Measurements from ENCODE around the gene RO60. TPM values are rescaled to one million over a fixed set of nuclear protein-coding genes. Genes with fewer than 3 reads are reported as not detected.

RO60 gene
- total and polyA plus RNA-seq, 2 of the 4 experiments (the other 2 are of a cell fraction), result 10.9 to 161 TPM

GRCh38 chr1:193030280-193030679 lies 29.1 kb upstream of the RO60 start:
- POLR2A ChIA-PET (ENCODE audit: unreplicated experiment), result no interaction called here
- Histone ChIP-seq H3K79me1 (ENCODE audit: low read depth in 1 of 2, low read length in 2 of 2) (peaks cover 9 to 11% of the 10 kb centered on the region in 2 experiments; a peak in 3 of 4 replicates), H3K9me3 (ENCODE audit: control insufficient read depth, insufficient read depth, low read length) (no peaks in the 10 kb centered on the region), H4K5ac (ENCODE audit: low read depth, low read length) (no peak overlapping the region), H2BK20ac (ENCODE audit: low read depth, low read length) (no peak overlapping the region), H2BK15ac (ENCODE audit: low read depth, low read length) (no peak overlapping the region), H3K23ac (ENCODE audit: low read depth, low read length) (no peak overlapping the region), H3K14ac (replicated peaks; ENCODE audit: low read depth, low read length) (no peak overlapping the region), H3K9ac (ENCODE audit: low read depth, low read length) (no peak overlapping the region), H2BK120ac (ENCODE audit: low read depth, low read length) (no peak overlapping the region), H2AFZ (replicated peaks; ENCODE audit: low read length, poor library complexity) (no peak overlapping the region), H3K18ac (ENCODE audit: low read depth, low read length) (no peak overlapping the region), H3K36me3 (ENCODE audit: control insufficient read depth, insufficient read depth, low read length) (peaks cover 4% of the 10 kb centered on the region), H3K4me1 (ENCODE audit: control insufficient read depth, insufficient read depth, low read length) (no peaks in the 10 kb centered on the region), H3K56ac (ENCODE audit: extremely low read depth, insufficient read depth, low read length) (no peak overlapping the region), H2BK5ac (ENCODE audit: low read depth, low read length, poor library complexity, severe bottlenecking) (no peak overlapping the region), H3K4me3 (ENCODE audit: insufficient read depth, low read depth, low read length) (no peak overlapping the region), H4K20me1 (ENCODE audit: insufficient read depth, low read length) (no peaks in the 10 kb centered on the region), H2AK9ac (replicated peaks; ENCODE audit: low read depth, low read length, poor library complexity) (no peak overlapping the region), H4K91ac (ENCODE audit: insufficient read depth, low read depth, low read length) (no peak overlapping the region), H3K9me1 (ENCODE audit: insufficient read depth, low read length) (no peaks in the 10 kb centered on the region; the same call in 1 of the 2 replicates), H4K8ac (ENCODE audit: low read depth in 2 of 2, low read length in 2 of 2) (no peak overlapping the region), H3K4ac (ENCODE audit: low read depth, low read length) (no peak overlapping the region), H3K27me3 (ENCODE audit: control insufficient read depth, insufficient read depth, low read length) (no peaks in the 10 kb centered on the region), H3K27ac (ENCODE audit: insufficient read depth, low read length) (no peak overlapping the region), H3K4me2 (ENCODE audit: low read depth, low read length) (no peak overlapping the region), H2AK5ac (ENCODE audit: low read depth, low read length) (no peak overlapping the region)
- intact Hi-C loops (cut with micrococcal nuclease), result loop anchor here (2.0 to 5.0 kb wide), 2 partner anchors 419 to 558 kb away; no protein-coding TSS in a partner anchor
- no peak for DNase-seq
- in situ Hi-C loops (cut with MboI; ENCODE audit: low sequenced_read_pairs), result no loop called here
- CTCF ChIA-PET, result interaction anchor here (1.1 kb wide), 1 partner anchor 556 kb away, joined by 3 read pairs; no protein-coding TSS in a partner anchor
- no peak for TF ChIP-seq BHLHE40 (IDR thresholded peaks at IDR 0.05; ENCODE audit: low read depth, low read length)
- TF ChIP-seq USF2 (IDR thresholded peaks at IDR 0.05; ENCODE audit: low read depth, low read length), result no peak
- TF ChIP-seq RCOR1 (IDR thresholded peaks at IDR 0.05; ENCODE audit: insufficient replicate concordance, low read length), result no peak
- TF ChIP-seq FOS (IDR thresholded peaks at IDR 0.05; ENCODE audit: low read depth, low read length), result no peak
- TF ChIP-seq CHD1 (IDR thresholded peaks at IDR 0.05; ENCODE audit: low read depth, low read length), result no peak
- no peak for TF ChIP-seq NFE2L2 (IDR thresholded peaks at IDR 0.05; ENCODE audit: low read depth, low read length)
- dilution Hi-C loops (cut with HindIII; ENCODE audit: low sequenced_read_pairs, unreplicated experiment), result no loop called here
- no CpG with 5 or more reads among the region's 1 CpG for WGBS, 2 experiments (ENCODE audit: extremely low coverage in 2 of 2, insufficient read length in 1 of 2)
- no TSS peak for BruUV-seq (replicated peaks)
- ATAC-seq (ENCODE audit: low read depth), result no peak
